GM21367 (cell line): Measurements from ENCODE around the gene MDC1.
"Not testable (repeated sequence)": the region's sequence is repeated elsewhere in the genome, so short reads cannot be mapped to it uniquely, and the experiment has no call there.

Experiments
- ATAC-seq: cut with Tn5 transposase; IDR thresholded peaks from one replicate; pipeline ENCODE4 v1.9.1; 2021; ENCODE audit not compliant: unreplicated experiment

MDC1 gene

DNA sequence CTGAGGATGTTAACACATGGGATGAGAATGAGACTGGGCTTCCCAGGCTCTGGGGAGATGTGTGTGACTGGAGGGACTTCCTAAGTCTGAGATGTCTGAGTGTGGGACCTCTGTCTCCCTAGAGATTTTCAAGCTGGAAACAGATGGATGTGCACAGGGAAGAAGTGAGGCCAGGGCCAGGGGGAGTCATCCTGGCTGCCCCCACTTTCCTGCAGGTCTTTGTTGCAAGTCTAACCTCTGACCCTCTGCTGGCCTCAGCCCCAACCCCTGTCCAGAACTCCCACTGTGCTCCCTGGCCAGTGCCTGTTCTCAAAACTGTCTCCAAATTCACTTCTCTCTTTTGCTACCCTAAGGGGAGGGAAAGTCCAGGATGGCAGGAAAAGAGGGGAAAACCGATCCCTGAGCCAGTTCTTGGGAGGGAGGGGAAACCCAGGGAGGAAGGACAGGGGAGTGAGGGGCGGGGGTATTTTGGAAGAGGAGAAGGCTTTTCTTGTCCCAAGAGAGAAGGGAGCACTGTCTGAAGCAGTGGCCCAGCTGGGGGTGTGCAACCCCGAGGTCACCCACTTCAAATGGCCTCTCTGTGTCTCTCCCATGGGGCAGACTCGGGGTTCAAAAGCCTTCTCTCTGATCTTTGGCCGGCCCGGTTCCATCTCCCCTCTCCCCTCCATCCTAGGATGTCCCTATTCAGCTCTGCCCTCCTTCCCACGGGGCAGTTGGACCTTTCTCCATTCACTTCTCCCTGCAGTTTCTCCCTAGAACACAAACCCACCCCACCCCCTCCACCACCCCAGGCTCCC, 33.7 kb downstream of the MDC1 start:
- no peak for ATAC-seq

DNA sequence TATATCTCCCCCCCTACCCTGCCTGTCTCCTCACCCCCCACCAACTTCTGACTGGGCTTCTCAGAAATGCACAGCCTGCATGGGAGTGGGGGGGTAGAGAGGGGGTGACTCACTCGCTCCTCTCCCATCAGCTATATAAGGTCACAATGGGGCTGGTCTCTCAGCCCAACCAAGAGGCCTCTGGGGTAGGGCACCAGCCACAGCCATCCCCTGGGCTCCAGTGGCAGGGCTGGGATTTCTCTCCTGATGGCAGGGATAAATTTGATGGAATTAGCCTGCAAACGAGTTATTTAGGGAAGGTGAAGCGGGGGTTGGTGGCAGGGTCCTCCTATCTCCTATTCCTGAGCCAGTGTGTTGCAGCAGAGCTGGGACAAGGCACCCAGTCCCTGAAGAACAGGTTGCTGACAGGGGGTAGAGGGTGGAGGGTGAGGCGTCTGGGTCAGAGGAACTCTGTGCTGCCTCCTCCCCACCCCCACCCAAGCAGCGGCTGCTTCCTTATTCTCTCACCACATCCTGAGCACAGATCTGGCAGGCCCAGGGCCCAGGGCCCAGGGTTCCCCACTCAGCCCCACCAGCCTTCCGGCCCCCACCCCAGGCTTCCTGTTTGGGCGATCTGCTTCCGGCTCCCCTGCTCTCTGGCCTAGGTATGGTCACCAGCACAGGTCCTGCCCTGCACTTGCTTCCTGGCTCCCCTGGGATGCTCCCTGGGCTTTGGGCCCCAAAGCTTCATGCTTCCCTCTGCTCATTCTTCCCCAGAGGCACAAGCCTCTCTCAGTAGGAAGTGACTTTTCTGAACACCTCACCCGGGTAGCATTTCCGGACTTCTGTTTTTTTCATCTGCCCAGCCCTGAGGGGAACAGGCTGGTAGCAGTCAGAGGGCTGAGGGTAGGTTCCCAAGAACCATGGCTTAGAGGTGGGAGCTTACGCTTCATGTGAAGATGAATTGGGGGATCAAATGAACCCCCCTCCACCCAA, 34.7 kb downstream of the MDC1 start:
- ATAC-seq: peak; percentile 29

DNA sequence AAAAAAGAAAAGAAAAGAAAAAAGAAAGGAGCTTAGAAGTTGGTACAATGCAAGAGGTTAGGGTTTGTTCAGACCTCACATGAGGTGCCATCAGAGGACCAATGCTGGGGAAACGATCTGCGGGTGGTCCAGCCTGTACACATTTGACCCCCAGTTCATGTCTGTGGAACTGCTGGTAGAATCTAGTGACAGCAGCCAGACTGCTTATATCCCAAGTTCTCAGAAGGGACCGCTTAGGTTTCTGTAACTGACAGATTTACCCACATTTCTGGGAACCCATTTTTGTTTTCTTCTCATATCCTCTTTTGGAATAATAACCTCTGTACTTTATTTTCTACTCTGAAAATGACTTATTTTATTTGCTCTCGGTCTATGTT, 35.3 kb downstream of the MDC1 start:
- ATAC-seq: no peak

DNA sequence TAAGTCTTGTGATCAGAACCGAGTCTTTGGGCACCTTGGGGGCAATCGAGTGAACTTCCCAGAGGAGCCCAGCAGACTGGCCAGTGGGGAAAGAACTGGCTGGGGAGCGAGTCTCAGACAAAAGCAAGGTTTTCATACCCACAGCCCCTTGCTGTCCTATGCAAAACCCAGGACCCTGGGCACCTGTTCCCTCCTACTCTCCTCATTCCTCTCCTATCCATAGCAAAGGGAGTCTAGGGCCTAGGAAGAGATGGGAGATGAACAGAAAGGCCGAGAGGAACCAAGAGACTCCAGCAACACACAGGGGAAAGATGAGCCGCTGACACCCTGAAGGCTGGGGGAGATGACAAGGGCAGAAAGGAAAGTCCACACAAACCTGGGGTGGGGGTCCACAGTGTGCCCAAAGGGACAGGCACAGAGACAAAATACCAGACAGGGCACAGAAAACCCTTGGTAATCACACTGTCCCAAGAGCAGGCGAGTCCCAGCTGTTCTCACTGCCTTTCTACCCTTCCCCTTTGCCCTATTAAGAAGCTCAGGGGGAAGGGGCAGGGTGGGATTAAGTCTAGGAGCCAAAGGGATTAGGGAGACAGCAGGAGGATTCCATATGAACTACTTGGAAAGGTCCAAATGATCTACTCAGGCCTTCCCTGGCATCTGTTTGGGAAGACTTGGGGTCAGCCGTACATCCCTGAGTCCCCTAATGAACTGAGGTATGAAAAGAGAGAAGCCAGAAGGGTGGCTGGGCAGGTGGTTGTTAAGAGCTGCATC, 37.1 kb downstream of the MDC1 start:
- no peak for ATAC-seq

GRCh38 chr6:30678964-30679726, 37.9 kb downstream of the MDC1 start:
- no peak for ATAC-seq

- no peak for ATAC-seq
Observed at GRCh38 chr6:30676660-30677285, 40.3 kb downstream of the MDC1 start.

GRCh38 chr6:30672445-30673253, 44.4 kb downstream of the MDC1 start, which contains the start of gene DHX16:
Gene DHX16 (minus strand): TSS chr6:30673006. CDS start chr6:30672841, 165 bp downstream.
- peak; percentile 61 for ATAC-seq

DNA sequence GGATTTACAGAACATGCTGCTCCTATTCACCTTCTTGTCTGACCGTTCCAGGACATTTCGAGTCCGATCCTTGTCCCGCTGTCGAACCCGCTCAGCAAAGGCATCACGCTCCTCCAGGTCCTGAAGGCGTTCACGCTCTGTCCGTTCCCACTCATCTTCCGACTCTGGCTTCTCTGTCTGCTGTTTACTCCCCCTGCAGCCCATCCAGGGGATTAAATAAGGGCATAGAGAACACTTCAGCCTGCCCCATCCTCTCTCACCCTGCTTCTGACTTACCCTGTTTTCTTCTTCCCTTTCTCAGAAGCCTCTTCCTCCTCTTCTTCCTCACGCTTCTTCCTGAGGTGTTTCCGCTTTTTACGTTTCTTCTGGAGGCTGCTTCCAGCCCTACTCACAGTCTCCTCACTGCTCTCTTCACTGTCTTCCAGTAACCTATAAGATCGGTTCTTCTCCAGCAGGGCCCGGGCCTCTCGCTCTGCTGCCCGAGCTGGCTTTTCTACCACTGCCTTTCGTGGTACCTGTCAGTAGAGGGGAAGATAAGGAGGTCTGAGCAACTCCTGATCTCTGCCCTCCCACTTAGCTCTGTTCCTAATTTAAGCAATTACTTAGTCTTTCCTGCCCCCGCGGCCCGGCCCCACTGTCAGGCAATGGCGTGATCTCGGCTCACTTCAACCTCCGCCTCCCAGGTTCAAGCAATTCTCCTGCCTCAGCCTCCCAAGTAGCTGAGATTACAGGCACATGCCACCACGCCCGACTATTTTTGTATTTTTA, 46.1 kb downstream of the MDC1 start:
- ATAC-seq: no peak

GRCh38 chr6:30666300-30666699, 50.8 kb downstream of the MDC1 start:
- ATAC-seq: not testable (repeated sequence)

DNA sequence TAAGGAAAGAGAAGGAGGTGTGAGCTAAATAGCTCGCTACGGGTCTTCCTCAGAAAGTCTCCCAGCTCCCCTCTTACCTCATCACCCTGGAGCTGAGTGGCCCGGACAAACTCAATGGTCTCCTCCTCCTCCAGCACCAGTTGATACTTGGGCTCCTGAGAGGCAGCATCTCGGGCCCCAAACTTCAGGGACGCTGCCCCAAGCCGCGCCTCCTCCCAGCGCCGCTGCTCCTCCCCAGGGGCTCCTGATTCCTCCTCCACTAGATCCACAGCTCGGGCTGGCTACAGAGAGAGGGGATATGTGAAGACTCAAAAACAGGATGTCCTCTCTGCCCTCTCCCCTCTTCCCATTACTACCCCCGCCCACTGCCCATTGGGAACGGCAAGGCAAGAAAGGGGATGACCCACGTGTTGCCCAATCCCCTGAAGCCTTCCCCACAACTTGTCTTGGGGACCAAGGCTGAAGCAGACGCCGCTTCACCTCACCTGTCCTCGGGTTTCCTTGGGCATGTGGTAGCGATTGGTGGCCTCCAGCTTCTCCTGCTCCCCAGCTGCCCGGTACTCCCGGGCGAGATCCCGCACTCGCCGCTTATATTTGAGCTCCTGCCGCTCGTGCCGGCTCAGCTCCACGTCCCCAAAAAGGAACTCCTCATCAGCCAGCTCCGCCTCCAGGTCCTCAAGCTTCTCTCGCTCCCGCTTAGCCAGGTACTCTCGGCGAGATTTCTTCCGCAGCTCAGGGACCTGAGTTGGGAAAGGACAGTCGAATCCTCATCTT, 51.9 kb downstream of the MDC1 start:
- ATAC-seq: no peak

DNA sequence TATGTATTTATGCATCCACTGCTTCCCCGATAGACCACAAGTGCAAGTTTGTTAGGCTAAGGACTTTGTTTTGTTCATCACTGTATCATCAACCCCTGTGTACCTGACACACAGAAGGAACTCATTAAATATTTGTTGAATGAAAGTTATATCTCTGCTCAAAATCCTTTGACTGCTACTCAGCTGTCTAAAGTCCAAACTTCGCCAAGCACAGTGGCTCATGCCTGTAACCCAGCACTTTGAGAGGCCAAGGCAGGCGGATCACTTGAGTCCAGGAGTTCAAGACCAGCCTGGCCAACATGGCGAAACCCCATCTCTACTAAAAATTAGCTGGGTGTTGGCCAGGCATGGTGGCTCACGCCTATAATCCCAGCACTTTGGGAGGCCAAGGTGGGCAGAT, 59.2 kb downstream of the MDC1 start:
- ATAC-seq: not testable (repeated sequence)

DNA sequence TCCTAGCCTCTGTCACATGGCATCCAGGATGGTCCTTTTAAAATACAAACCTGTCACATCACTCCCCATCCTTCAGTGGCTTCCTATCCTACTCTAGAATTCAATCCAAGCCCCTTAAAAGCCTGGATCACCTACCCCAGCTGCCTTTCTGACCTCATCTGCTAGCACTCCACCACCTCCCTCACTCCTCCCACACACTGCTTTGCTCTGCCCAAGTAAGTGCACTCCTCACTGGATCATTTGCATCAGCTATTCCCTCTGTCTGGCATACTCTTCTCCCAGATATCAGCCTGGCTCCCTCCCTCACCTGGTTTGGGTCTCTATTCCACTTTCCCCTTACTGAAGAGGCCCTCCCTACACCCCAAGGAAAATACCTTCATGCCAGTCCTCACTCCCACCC, 59.6 kb downstream of the MDC1 start:
- no peak for ATAC-seq

- ATAC-seq: no peak
Observed at GRCh38 chr6:30656513-30656912, 60.6 kb downstream of the MDC1 start.

- no peak for ATAC-seq
Observed at GRCh38 chr6:30655743-30656094, 61.4 kb downstream of the MDC1 start.

DNA sequence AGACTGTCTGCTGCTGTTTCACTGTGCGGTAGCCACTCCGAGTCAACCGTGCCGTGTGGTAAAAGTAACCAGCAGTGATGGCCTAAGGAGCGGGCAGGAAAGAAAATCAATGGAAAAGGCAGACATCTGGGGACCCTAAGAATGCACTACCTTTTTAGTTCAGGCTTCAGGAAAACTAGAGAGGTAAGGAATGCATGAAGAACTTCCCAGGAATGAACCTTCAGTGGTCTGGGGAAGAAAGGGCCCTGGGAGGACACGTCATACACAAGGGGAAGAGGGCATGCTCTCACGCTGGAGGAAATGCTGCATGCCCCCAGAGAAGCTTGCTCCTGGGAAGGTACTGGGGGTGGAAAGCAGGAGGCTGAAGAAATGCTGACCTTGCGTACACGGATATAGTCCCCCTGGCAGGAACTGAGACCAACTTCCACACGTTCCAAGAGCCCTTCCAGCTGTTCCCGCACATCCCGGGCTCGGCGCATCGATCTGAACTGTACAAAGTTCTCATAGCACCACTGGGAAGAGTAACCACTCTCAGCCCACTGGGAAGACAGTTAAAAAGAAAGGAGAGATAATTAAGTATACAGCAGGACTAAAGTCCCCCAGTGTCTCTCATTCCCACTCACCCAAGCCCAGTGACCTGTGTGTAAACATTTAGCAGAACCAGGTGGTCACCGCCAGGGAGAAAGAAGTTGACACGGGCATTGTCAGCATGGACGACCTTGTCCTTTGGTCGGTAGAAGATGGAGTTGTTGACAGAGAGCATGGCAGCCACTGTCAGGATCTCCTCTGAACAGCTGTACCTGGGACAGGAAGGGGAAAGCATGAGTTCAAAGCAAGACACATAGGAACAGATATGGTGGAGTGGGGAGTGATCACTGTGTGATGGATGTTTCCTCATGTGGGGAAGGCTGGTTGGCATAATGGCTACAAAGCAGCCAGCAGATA, 62.0 kb downstream of the MDC1 start:
- no peak for ATAC-seq

DNA sequence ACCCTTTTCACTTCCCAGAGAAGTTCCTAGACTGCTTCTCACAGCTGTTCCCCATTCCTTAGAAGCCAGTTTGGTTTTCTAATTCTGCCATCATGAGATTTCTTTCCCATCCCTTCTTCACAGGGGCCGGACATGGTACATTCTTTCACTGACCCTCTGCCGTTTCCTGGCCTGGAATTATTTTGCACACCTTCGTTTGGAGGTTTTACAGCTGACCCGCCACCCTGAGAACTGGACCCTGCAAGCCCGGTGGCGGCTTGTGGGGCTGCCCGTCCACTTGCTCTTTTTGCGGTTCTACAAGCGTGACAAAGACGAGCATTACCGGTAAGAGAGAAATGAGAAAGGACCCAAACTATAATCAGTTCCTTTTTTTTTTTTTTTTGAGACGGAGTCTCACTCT, 65.9 kb downstream of the MDC1 start:
- no peak for ATAC-seq
